AG09319 (cell line): ENCODE data around the gene CDK5.
"Not testable (repeated sequence)": the region's sequence is repeated elsewhere in the genome, so short reads cannot be mapped to it uniquely, and the experiment has no call there.

Experiments used
- DNase-seq: peaks from one replicate; pipeline ENCODE4 v3.0.0-alpha.2; 2010; ENCODE audit warnings: low read depth; ENCODE audit errors: extremely low read depth
- TF ChIP-seq, protein P1 (sequence below): IDR thresholded peaks from 2 replicates; pipeline ENCODE4 v1.5.1; 2011; ENCODE audit warnings: low read depth, mild to moderate bottlenecking, inconsistent platforms, low read length, moderate library complexity

The CDK5 gene

DNA sequence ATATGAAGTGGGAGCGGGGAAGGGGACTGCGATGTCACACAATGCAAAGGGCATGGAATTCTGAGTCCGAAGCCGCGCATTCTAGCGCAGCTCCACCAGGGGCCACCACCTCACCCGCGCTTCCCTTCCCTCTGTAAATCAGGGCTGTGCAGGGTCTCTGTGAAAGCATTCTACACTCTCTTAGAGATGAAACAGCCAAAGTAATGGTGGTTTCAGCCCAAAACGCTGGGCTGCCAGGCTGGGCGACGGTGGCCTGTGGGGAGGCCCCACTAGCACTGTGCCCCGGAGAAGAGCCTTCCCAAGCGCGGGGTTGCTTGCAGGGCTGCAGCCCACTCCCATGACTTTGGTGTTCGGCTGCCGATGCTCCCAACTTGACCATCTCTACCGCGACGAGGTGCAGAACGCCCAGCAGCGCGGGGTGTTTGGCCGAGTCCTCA is 44.8 kb downstream of the CDK5 start:
- no peak for DNase-seq
- TF ChIP-seq, protein P1, sequence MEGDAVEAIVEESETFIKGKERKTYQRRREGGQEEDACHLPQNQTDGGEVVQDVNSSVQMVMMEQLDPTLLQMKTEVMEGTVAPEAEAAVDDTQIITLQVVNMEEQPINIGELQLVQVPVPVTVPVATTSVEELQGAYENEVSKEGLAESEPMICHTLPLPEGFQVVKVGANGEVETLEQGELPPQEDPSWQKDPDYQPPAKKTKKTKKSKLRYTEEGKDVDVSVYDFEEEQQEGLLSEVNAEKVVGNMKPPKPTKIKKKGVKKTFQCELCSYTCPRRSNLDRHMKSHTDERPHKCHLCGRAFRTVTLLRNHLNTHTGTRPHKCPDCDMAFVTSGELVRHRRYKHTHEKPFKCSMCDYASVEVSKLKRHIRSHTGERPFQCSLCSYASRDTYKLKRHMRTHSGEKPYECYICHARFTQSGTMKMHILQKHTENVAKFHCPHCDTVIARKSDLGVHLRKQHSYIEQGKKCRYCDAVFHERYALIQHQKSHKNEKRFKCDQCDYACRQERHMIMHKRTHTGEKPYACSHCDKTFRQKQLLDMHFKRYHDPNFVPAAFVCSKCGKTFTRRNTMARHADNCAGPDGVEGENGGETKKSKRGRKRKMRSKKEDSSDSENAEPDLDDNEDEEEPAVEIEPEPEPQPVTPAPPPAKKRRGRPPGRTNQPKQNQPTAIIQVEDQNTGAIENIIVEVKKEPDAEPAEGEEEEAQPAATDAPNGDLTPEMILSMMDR: peak; percentile 69

DNA sequence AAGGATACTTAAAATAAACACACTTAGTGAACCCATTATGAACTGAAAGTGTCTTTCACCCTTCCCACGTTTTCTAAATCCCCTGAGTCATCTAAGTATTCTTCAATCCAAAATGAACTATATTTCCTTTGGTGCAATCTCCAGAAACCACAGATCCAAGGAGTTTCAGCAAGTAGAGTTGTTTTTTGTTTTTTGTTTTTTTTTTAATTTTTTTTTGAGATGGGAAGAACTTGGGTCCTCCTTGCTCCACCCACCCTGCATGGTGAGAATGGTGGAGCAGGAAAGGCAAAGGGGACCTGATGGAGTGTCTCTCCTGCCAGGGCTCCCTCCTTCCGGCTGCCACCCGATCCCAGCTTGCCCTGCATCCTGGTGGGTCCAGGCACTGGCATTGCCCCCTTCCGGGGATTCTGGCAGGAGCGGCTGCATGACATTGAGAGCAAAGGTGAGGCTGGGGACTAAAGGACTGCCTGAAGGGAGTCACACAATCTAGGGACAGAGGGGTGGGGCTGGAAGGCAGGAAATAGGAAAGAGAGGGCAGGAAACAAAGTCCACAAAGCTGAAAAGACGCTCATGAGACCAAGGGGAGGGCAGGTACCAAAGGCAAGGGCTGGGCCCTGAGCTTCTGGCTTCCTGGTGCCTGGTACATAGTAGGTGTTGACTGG is 45.5 kb downstream of the CDK5 start:
- TF ChIP-seq, protein P1: no peak
- DNase-seq: no peak

DNA sequence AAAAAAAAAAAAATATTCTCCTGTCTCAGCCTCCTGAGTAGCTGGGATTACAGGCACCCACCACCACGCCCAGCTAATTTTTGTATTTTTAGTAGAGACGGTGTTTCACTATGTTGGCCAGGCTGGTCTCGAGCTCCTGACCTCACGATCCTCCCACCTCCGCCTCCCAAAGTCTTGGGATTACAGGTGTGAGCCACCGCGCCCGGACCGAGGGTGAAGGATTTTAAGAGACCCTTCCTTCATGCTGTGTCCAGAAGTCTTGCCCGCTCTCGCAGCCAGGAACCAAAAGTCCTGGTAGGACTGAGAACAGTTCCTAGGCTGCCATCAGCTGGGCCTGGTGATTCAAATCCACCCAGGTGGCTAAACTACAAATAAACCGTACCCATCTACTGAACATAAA is 46.1 kb downstream of the CDK5 start:
- not testable (repeated sequence) for DNase-seq

DNA sequence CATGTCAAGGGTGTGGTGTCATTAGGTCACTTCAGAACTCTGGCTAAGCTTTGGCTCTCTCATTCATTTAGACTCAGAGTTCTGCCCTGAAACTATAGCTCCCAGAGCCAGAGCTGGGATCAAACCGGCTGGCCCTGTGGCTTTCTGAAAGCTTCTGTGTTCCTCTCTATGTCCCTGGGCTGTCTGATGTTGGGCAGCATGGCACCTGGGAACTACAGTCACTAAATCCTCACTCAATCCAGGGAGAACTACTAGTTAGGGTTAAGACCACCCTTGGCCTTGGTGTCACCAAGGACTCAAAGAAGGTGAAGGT is 46.6 kb downstream of the CDK5 start:
- TF ChIP-seq, protein P1: no peak
- no peak for DNase-seq

DNA sequence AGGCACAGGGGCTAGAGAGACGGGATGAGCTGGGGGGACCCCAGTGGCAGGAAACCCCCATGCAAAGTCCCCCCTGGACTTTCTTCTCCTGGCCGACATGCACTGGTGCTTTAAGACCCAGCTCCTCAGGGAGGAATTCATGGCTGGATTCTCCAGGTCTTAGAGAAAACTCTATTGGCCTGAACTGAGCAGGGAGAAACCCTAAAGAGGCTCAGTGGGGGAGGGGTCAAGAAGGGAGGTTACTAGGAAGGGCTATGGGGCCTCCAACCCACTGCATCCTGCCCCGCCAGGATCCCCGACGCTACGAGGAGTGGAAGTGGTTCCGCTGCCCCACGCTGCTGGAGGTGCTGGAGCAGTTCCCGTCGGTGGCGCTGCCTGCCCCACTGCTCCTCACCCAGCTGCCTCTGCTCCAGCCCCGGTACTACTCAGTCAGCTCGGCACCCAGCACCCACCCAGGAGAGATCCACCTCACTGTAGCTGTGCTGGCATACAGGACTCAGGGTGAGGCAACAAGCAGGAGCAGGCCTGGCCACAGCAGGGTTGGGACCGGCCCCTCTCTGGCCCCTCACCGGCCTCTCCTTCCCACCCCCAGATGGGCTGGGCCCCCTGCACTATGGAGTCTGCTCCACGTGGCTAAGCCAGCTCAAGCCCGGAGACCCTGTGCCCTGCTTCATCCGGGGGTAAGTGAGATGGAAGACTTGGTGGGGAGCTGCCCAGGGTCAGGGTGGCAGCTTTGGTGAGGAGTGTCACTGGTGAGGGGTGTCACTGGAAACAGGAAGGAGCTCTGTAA is 47.2 kb downstream of the CDK5 start:
- DNase-seq: no peak

DNA sequence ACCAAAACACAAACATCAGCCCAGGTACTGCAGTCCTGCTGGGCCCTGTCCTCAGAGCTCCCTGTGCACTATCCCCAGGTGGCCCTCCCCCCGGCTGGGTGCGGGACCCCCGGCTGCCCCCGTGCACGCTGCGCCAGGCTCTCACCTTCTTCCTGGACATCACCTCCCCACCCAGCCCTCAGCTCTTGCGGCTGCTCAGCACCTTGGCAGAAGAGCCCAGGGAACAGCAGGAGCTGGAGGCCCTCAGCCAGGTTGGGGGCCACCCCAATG is 47.7 kb downstream of the CDK5 start:
- TF ChIP-seq, protein P1: no peak
- no peak for DNase-seq

More for the DNA sequence above, 47.2 kb downstream of the CDK5 start:
- TF ChIP-seq, protein P1: no peak

DNA sequence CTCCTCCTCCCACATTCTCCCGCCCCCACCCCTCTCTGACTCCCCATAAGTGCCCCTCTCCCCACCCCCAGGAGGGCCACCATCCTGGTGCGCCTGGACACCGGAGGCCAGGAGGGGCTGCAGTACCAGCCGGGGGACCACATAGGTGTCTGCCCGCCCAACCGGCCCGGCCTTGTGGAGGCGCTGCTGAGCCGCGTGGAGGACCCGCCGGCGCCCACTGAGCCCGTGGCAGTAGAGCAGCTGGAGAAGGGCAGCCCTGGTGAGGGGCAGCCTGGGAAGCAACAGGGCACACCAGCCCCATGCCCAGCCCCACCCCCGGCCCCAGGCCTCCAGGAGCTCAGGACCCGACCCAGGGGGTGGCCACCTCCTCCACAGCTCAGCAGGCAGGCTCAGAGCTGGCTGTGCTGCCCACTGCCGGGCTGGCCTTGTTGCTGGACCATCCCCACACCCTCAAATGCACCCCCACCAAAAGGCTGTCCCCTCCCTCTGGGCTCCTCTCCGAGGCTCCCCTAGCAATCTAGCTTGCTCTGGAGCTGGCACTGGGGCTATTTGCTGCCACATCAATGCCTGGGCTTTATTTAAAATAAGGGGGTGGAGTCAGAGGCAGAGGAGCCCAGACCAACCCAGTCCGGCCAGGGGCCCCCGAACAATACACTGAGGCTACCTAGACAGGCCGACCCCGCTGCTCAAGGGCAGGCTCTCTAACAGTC is 48.2 kb downstream of the CDK5 start:
- TF ChIP-seq, protein P1: no peak
- DNase-seq: no peak
